DND-41 (cell line): ENCODE measurements around the gene TTC33.

Experiments
- EZH2 ChIP-seq: IDR thresholded peaks from 3 replicates; pipeline ENCODE4 v1.6.1; 2012; ENCODE audit warnings: borderline replicate concordance, low read depth, mild to moderate bottlenecking, moderate library complexity, low read length, inconsistent platforms; ENCODE audit not compliant: severe bottlenecking
- TF ChIP-seq, protein P1 (sequence below): IDR thresholded peaks from 2 replicates; pipeline ENCODE4 v1.5.1; 2012; ENCODE audit warnings: borderline replicate concordance, low read length, moderate library complexity, mild to moderate bottlenecking; ENCODE audit not compliant: poor library complexity, severe bottlenecking; ENCODE audit errors: extremely low read depth

DNA sequence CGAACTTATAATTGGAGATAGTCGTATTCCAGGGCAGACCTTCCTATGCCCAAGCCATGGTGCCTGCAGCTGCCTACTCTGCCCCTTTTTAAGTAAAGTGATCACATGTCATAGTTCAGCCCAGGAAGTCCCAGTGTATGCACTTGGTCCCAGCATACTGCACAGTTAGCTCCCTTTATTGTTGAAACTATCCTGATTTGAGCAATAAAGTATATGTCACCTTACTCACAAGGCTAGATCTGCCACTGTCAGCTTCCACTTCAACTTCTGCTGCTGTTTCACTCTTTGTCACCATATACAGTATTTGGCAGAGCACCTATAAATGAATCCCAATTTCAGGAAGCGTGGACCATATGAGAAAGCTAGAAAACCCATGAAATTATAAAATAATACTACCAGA lies 179.8 kb downstream of the TTC33 start:
- TF ChIP-seq, protein P1, sequence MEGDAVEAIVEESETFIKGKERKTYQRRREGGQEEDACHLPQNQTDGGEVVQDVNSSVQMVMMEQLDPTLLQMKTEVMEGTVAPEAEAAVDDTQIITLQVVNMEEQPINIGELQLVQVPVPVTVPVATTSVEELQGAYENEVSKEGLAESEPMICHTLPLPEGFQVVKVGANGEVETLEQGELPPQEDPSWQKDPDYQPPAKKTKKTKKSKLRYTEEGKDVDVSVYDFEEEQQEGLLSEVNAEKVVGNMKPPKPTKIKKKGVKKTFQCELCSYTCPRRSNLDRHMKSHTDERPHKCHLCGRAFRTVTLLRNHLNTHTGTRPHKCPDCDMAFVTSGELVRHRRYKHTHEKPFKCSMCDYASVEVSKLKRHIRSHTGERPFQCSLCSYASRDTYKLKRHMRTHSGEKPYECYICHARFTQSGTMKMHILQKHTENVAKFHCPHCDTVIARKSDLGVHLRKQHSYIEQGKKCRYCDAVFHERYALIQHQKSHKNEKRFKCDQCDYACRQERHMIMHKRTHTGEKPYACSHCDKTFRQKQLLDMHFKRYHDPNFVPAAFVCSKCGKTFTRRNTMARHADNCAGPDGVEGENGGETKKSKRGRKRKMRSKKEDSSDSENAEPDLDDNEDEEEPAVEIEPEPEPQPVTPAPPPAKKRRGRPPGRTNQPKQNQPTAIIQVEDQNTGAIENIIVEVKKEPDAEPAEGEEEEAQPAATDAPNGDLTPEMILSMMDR, result no peak
- TF ChIP-seq EZH2, result no peak
